ENCODE measurements around the gene CROCC.

DNA sequence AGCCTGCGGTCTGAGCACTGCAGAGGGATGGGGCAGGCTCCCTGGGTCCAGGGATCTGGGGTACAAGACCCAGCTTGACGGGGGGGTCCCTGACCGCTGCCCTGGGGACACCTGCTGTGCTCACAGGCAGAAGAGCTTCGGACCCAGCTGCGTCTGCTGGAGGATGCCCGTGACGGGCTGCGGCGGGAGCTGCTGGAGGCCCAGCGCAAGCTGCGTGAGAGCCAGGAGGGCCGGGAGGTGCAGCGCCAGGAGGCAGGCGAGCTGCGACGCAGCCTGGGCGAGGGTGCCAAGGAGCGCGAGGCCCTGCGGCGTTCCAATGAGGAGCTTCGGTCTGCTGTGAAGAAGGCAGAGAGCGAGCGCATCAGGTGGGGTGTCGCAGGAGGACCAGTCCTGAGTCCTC, 33.5 kb downstream of the CROCC start:
- TF ChIP-seq BMI1 (IDR thresholded peaks at IDR 0.05; ENCODE audit: low read length) (no peak), POLR2AphosphoS5 (IDR thresholded peaks at IDR 0.05; ENCODE audit: control insufficient read depth, insufficient read depth, low read depth, low read length) (no peak), DPF2 (IDR thresholded peaks at IDR 0.05) (no peak), ZNF398 (CRISPR knock-in tag; IDR thresholded peaks at IDR 0.05) (no peak)
